HEK293 (cell line): ENCODE data around the gene PKD2L1.

Experiments
- CTCF ChIA-PET: fragments of 350-600 bp; formaldehyde crosslinking; extraction: SDS; loops from one replicate; lab custom pipeline; 2021; ENCODE audit warnings: antibody characterized with exemption; lab: Yijun Ruan, JAX
- POLR2A ChIA-PET: fragments of 300-600 bp; formaldehyde crosslinking; extraction: SDS; loops from one replicate; lab custom pipeline; 2020; ENCODE audit warnings: antibody characterized with exemption, inconsistent platforms; lab: Yijun Ruan, JAX
- H3K27ac ChIP-seq: fragments of 200-500 bp; sonication (Bioruptor generic); 2 replicates; pipeline ENCODE4 v1.5.1; 2014; ENCODE audit warnings: low read depth, low read length, control low read depth, inconsistent platforms; ENCODE audit errors: extremely low read depth
- H3K36me3 ChIP-seq, 2 experiments: fragments of 200-500 bp in 1 of 2; sonication (Bioruptor generic) in 1 of 2; 1 replicate in 1 of 2; 2 replicates in 1 of 2; pipeline ENCODE4 v1.5.1; 2014 to 2017; ENCODE audit warnings: inconsistent platforms in 2 of 2, low read length in 2 of 2; ENCODE audit not compliant: control insufficient read depth in 2 of 2, insufficient read depth in 1 of 2
- H3K4me1 ChIP-seq: fragments of 200-500 bp; sonication (Bioruptor generic); 2 replicates; pipeline ENCODE4 v1.5.1; 2014; ENCODE audit warnings: mild to moderate bottlenecking, low read length, inconsistent platforms; ENCODE audit not compliant: control insufficient read depth, insufficient read depth
- H3K4me3 ChIP-seq: 2 replicates; pipeline ENCODE4 v1.5.1; 2011; ENCODE audit warnings: low read depth, mild to moderate bottlenecking, control low read depth, low read length, moderate library complexity
- H3K9me3 ChIP-seq: fragments of 200-500 bp; sonication (Bioruptor generic); 2 replicates; pipeline ENCODE4 v1.5.1; 2014; ENCODE audit warnings: low read depth, low read length, inconsistent platforms; ENCODE audit not compliant: control insufficient read depth, insufficient read depth
- IKZF3 ChIP-seq: fragments of 450-650 bp; IDR thresholded peaks from 2 replicates; pipeline ENCODE4 v1.5.0; 2018; ENCODE audit warnings: missing biosample characterization, mild to moderate bottlenecking, missing genetic modification characterization, moderate library complexity
- KLF10 ChIP-seq: fragments of 450-650 bp; IDR thresholded peaks from 2 replicates; pipeline ENCODE4 v1.5.1; 2018; ENCODE audit warnings: missing biosample characterization, mild to moderate bottlenecking, missing genetic modification characterization
- KLF8 ChIP-seq: fragments of 450-650 bp; formaldehyde crosslinking; IDR thresholded peaks from 2 replicates; pipeline ENCODE4 v1.5.1; 2016; ENCODE audit warnings: missing biosample characterization, missing genetic modification characterization
- KLF9 ChIP-seq: fragments of 450-650 bp; formaldehyde crosslinking; IDR thresholded peaks from 2 replicates; pipeline ENCODE4 v1.5.1; 2016; ENCODE audit warnings: missing biosample characterization, missing genetic modification characterization, low read depth
- MZF1 ChIP-seq: fragments of 450-650 bp; formaldehyde crosslinking; IDR thresholded peaks from 2 replicates; pipeline ENCODE4 v1.5.1; 2017; ENCODE audit warnings: missing biosample characterization, missing genetic modification characterization, borderline replicate concordance
- SCRT2 ChIP-seq: fragments of 450-650 bp; formaldehyde crosslinking; IDR thresholded peaks from 2 replicates; pipeline ENCODE4 v1.5.1; 2016; ENCODE audit warnings: missing biosample characterization, missing genetic modification characterization
- SP2 ChIP-seq: fragments of 450-650 bp; formaldehyde crosslinking; IDR thresholded peaks from 2 replicates; pipeline ENCODE4 v1.5.1; 2016; ENCODE audit warnings: missing biosample characterization, missing genetic modification characterization
- ZBTB8A ChIP-seq: fragments of 450-650 bp; formaldehyde crosslinking; IDR thresholded peaks from 2 replicates; pipeline ENCODE4 v1.5.1; 2016; ENCODE audit warnings: missing biosample characterization, missing genetic modification characterization
- ZNF10 ChIP-seq: fragments of 450-650 bp; formaldehyde crosslinking; IDR thresholded peaks from 2 replicates; pipeline ENCODE4 v1.5.1; 2017; ENCODE audit warnings: missing biosample characterization, missing genetic modification characterization
- ZNF112 ChIP-seq: fragments of 450-650 bp; formaldehyde crosslinking; IDR thresholded peaks from 2 replicates; pipeline ENCODE4 v1.5.0; 2017; ENCODE audit warnings: missing biosample characterization, missing genetic modification characterization
- ZNF155 ChIP-seq: fragments of 450-650 bp; formaldehyde crosslinking; IDR thresholded peaks from 2 replicates; pipeline ENCODE4 v1.5.1; 2016; ENCODE audit warnings: missing biosample characterization, missing genetic modification characterization
- ZNF2 ChIP-seq: fragments of 450-650 bp; formaldehyde crosslinking; IDR thresholded peaks from 2 replicates; pipeline ENCODE4 v1.5.1; 2016; ENCODE audit warnings: missing biosample characterization, missing genetic modification characterization
- ZNF354C ChIP-seq: fragments of 450-650 bp; formaldehyde crosslinking; IDR thresholded peaks from 2 replicates; pipeline ENCODE4 v1.5.1; 2016; ENCODE audit warnings: missing biosample characterization, missing genetic modification characterization, low read depth, borderline replicate concordance
- ZNF394 ChIP-seq: fragments of 450-650 bp; formaldehyde crosslinking; IDR thresholded peaks from 2 replicates; pipeline ENCODE4 v1.5.1; 2016; ENCODE audit warnings: missing biosample characterization, missing genetic modification characterization, mild to moderate bottlenecking, moderate library complexity, borderline replicate concordance
- ZNF501 ChIP-seq: fragments of 450-650 bp; formaldehyde crosslinking; IDR thresholded peaks from 2 replicates; pipeline ENCODE4 v1.5.1; 2016; ENCODE audit warnings: missing biosample characterization, missing genetic modification characterization
- ZNF529 ChIP-seq: fragments of 450-650 bp; formaldehyde crosslinking; IDR thresholded peaks from 2 replicates; pipeline ENCODE4 v1.5.1; 2017; ENCODE audit warnings: missing genetic modification characterization, missing biosample characterization; ENCODE audit not compliant: insufficient replicate concordance
- ZNF544 ChIP-seq: fragments of 450-650 bp; formaldehyde crosslinking; IDR thresholded peaks from 2 replicates; pipeline ENCODE4 v1.5.0; 2017; ENCODE audit warnings: missing biosample characterization, missing genetic modification characterization
- ZNF596 ChIP-seq: fragments of 450-650 bp; IDR thresholded peaks from 2 replicates; pipeline ENCODE4 v1.5.0; 2018; ENCODE audit warnings: missing biosample characterization, mild to moderate bottlenecking, missing genetic modification characterization, moderate library complexity
- ZNF621 ChIP-seq: fragments of 450-650 bp; formaldehyde crosslinking; IDR thresholded peaks from 2 replicates; pipeline ENCODE4 v1.5.1; 2017; ENCODE audit warnings: missing biosample characterization, missing genetic modification characterization
- ZNF629 ChIP-seq: fragments of 450-650 bp; formaldehyde crosslinking; IDR thresholded peaks from 2 replicates; pipeline ENCODE4 v1.5.1; 2017; ENCODE audit warnings: missing biosample characterization, missing genetic modification characterization
- ZNF76 ChIP-seq: fragments of 450-650 bp; formaldehyde crosslinking; IDR thresholded peaks from 2 replicates; pipeline ENCODE4; 2016; ENCODE audit warnings: low read depth, missing biosample characterization, missing genetic modification characterization, borderline replicate concordance
- ZNF768 ChIP-seq: fragments of 450-650 bp; formaldehyde crosslinking; IDR thresholded peaks from 2 replicates; pipeline ENCODE4 v1.5.1; 2018; ENCODE audit warnings: missing biosample characterization, mild to moderate bottlenecking, missing genetic modification characterization
- ZSCAN30 ChIP-seq: fragments of 450-650 bp; IDR thresholded peaks from 2 replicates; pipeline ENCODE4 v1.5.1; 2018; ENCODE audit warnings: missing biosample characterization, mild to moderate bottlenecking, missing genetic modification characterization, moderate library complexity
- TF ChIP-seq, protein P1 (sequence below): fragments of 450-650 bp; formaldehyde crosslinking; IDR thresholded peaks from 2 replicates; pipeline ENCODE4 v1.5.1; 2016; ENCODE audit warnings: missing biosample characterization, missing genetic modification characterization
- TF ChIP-seq, protein P2 (sequence below): fragments of 450-650 bp; formaldehyde crosslinking; IDR thresholded peaks from 2 replicates; pipeline ENCODE4 v1.5.1; 2016; ENCODE audit warnings: missing biosample characterization, missing genetic modification characterization
- TF ChIP-seq, protein P3 (sequence below): fragments of 450-650 bp; formaldehyde crosslinking; IDR thresholded peaks from 2 replicates; pipeline ENCODE4 v1.5.1; 2016; ENCODE audit warnings: missing biosample characterization, missing genetic modification characterization
- TF ChIP-seq, protein P4 (sequence below): fragments of 450-650 bp; formaldehyde crosslinking; IDR thresholded peaks from 2 replicates; pipeline ENCODE4 v1.5.1; 2016; ENCODE audit warnings: missing biosample characterization, missing genetic modification characterization

PKD2L1 gene

DNA sequence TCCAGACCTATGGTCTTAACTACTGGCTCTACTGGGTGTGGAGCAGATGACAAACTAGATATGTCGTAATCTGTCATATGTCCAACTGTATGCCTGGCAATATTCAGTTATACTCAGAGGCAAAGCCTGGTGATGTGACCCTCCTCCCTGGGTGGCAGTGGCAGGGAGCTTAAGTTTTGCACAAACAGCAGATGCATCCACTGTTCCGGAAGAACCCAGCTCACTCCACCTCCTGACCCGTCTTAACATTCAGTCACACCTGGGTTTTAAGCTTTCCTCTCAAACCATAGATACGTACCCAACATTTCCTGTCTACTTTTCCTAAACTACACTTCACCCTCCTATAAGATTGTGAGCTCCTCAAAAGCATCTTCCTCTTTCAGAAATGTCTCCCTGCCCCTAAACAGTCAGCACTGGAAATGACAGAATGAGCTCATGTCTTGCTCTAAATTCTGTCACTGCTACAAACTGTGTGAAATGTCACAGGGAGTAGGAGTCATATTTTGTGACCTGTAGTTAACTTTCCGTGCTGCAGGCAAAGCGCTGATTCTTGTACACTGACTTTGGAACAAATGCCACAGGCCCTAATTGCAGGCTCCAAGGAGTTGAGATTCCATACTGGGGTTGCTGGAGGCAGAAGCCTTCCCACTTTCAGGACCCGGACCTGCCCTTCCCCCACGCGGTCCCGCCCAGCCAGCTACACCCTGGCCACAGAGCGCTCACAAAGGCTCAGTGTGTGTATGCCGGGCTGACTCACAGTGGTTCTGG lies 40.9 kb upstream of the PKD2L1 start:
- Histone ChIP-seq H3K4me3 (no peak overlapping the region), H3K9me3 (no peaks in the 10 kb centered on the region), H3K4me1 (peaks cover 20% of the 10 kb centered on the region), H3K36me3 (no peaks in the 10 kb centered on the region), H3K27ac (peak overlapping the region; percentile 73)
- ChIA-PET POLR2A (interaction anchor here (0.9 to 2.3 kb wide), 5 partner anchors 9 to 24 kb away, joined by 3 to 29 read pairs (median 5); partner anchors contain the start of gene SCD), CTCF (interaction anchor here (0.8 to 2.2 kb wide), 7 partner anchors 11 to 146 kb away, joined by 3 to 15 read pairs (median 4); no protein-coding TSS in a partner anchor)
- TF ChIP-seq IKZF3 (tag by site-specific recombination) = peak; percentile 61; the same call in 1 of the 2 replicates
- no peak for TF ChIP-seq ZNF112 (tag by site-specific recombination)
- no peak for TF ChIP-seq ZNF596 (tag by site-specific recombination)
- no peak; the same call in 1 of the 2 replicates for TF ChIP-seq ZNF2 (tag by site-specific recombination)
- TF ChIP-seq, protein P1, sequence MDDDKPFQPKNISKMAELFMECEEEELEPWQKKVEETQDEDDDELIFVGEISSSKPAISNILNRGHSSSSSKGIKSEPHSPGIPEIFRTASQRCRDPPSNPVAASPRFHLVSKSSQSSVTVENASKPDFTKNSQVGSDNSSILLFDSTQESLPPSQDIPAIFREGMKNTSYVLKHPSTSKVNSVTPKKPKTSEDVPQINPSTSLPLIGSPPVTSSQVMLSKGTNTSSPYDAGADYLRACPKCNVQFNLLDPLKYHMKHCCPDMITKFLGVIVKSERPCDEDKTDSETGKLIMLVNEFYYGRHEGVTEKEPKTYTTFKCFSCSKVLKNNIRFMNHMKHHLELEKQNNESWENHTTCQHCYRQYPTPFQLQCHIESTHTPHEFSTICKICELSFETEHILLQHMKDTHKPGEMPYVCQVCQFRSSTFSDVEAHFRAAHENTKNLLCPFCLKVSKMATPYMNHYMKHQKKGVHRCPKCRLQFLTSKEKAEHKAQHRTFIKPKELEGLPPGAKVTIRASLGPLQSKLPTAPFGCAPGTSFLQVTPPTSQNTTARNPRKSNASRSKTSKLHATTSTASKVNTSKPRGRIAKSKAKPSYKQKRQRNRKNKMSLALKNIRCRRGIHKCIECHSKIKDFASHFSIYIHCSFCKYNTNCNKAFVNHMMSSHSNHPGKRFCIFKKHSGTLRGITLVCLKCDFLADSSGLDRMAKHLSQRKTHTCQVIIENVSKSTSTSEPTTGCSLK (tag by site-specific recombination) = no peak
- no peak for TF ChIP-seq ZNF529 (tag by site-specific recombination)
- 0 out of 2 replicates have a peak, but pooled peaks have one; percentile 58 for TF ChIP-seq ZSCAN30 (tag by site-specific recombination)
- TF ChIP-seq KLF10 (tag by site-specific recombination) = no peak
- TF ChIP-seq ZNF768 (tag by site-specific recombination) = no peak
- TF ChIP-seq ZNF155 (tag by site-specific recombination) = no peak
- TF ChIP-seq, protein P2, sequence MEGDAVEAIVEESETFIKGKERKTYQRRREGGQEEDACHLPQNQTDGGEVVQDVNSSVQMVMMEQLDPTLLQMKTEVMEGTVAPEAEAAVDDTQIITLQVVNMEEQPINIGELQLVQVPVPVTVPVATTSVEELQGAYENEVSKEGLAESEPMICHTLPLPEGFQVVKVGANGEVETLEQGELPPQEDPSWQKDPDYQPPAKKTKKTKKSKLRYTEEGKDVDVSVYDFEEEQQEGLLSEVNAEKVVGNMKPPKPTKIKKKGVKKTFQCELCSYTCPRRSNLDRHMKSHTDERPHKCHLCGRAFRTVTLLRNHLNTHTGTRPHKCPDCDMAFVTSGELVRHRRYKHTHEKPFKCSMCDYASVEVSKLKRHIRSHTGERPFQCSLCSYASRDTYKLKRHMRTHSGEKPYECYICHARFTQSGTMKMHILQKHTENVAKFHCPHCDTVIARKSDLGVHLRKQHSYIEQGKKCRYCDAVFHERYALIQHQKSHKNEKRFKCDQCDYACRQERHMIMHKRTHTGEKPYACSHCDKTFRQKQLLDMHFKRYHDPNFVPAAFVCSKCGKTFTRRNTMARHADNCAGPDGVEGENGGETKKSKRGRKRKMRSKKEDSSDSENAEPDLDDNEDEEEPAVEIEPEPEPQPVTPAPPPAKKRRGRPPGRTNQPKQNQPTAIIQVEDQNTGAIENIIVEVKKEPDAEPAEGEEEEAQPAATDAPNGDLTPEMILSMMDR (tag by site-specific recombination) = no peak
- peak; percentile 75 for TF ChIP-seq KLF9 (tag by site-specific recombination)
- peak; percentile 35 for TF ChIP-seq SCRT2 (tag by site-specific recombination)
- no peak for TF ChIP-seq ZNF10 (tag by site-specific recombination)
- no peak for TF ChIP-seq ZNF354C (tag by site-specific recombination)
- no peak for TF ChIP-seq ZNF544 (tag by site-specific recombination)
- TF ChIP-seq, protein P3, sequence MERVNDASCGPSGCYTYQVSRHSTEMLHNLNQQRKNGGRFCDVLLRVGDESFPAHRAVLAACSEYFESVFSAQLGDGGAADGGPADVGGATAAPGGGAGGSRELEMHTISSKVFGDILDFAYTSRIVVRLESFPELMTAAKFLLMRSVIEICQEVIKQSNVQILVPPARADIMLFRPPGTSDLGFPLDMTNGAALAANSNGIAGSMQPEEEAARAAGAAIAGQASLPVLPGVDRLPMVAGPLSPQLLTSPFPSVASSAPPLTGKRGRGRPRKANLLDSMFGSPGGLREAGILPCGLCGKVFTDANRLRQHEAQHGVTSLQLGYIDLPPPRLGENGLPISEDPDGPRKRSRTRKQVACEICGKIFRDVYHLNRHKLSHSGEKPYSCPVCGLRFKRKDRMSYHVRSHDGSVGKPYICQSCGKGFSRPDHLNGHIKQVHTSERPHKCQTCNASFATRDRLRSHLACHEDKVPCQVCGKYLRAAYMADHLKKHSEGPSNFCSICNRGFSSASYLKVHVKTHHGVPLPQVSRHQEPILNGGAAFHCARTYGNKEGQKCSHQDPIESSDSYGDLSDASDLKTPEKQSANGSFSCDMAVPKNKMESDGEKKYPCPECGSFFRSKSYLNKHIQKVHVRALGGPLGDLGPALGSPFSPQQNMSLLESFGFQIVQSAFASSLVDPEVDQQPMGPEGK (tag by site-specific recombination) = no peak; the same call in 1 of the 2 replicates
- no peak for TF ChIP-seq ZNF501 (tag by site-specific recombination)
- peak; percentile 65 for TF ChIP-seq KLF8 (tag by site-specific recombination)
- peak; percentile 69 for TF ChIP-seq SP2 (tag by site-specific recombination)
- TF ChIP-seq ZNF621 (tag by site-specific recombination) = no peak
- no peak for TF ChIP-seq ZNF76 (tag by site-specific recombination)
- peak; percentile 70 for TF ChIP-seq ZBTB8A
- no peak for TF ChIP-seq MZF1 (tag by site-specific recombination)
- peak; percentile 77; the same call in 1 of the 2 replicates for TF ChIP-seq ZNF629 (tag by site-specific recombination)
- peak; percentile 40; the same call in 1 of the 2 replicates for TF ChIP-seq ZNF394
- TF ChIP-seq, protein P4, sequence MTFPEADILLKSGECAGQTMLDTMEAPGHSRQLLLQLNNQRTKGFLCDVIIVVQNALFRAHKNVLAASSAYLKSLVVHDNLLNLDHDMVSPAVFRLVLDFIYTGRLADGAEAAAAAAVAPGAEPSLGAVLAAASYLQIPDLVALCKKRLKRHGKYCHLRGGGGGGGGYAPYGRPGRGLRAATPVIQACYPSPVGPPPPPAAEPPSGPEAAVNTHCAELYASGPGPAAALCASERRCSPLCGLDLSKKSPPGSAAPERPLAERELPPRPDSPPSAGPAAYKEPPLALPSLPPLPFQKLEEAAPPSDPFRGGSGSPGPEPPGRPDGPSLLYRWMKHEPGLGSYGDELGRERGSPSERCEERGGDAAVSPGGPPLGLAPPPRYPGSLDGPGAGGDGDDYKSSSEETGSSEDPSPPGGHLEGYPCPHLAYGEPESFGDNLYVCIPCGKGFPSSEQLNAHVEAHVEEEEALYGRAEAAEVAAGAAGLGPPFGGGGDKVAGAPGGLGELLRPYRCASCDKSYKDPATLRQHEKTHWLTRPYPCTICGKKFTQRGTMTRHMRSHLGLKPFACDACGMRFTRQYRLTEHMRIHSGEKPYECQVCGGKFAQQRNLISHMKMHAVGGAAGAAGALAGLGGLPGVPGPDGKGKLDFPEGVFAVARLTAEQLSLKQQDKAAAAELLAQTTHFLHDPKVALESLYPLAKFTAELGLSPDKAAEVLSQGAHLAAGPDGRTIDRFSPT = peak; percentile 63; the same call in 1 of the 2 replicates
